ENCODE data around the gene HM13.
"Not testable (repeated sequence)": the region's sequence is repeated elsewhere in the genome, so short reads cannot be mapped to it uniquely, and the experiment has no call there.

The HM13 gene

GRCh38 chr20:31608251-31608945, 94.2 kb downstream of the HM13 start:
- DNase-seq (ENCODE audit: low read depth, low spot score) = no peak

- not testable (repeated sequence) for DNase-seq (ENCODE audit: low read depth, low spot score)
Observed at GRCh38 chr20:31612271-31612640, 98.0 kb downstream of the HM13 start.

GRCh38 chr20:31615416-31615815, 101.2 kb downstream of the HM13 start:
- no peak for DNase-seq (ENCODE audit: low read depth, low spot score)

GRCh38 chr20:31617432-31618104, 103.3 kb downstream of the HM13 start:
- DNase-seq (ENCODE audit: low read depth, low spot score) = no peak
